HG03520 (cell line): ENCODE data around the gene KCTD7.
"Not testable (repeated sequence)": the region's sequence is repeated elsewhere in the genome, so short reads cannot be mapped to it uniquely, and the experiment has no call there.

Experiments
- ATAC-seq: cut with Tn5 transposase; IDR thresholded peaks from one replicate; pipeline ENCODE4 v1.9.1; 2021; ENCODE audit warnings: mild to moderate bottlenecking, moderate library complexity; ENCODE audit not compliant: unreplicated experiment

KCTD7 gene

DNA sequence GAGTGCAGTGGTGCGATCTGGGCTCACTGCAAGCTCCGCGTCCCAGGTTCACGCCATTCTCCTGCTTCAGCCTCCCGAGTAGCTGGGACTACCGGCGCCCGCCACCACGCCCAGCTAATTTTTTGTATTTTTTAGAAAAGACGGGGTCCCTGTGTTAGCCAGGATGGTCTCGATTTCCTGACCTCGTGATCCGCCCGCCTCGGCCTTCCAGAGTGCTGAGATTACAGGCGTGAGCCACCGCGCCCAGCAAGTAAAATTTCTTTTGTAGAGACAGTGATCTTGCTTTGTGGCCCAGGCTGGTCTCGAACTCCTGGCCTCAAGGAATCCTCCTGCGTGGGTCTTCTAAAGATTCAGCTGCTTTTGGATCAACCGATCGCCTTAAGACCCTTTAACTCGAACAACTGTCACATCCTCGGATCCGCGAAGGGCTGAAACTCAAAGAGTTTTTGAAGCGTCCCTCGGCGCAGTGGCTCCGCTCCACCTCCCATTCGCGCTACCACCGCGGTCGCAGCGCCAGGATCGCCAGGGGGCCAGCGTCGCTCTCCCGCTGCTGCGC, 25.1 kb downstream of the KCTD7 start:
- ATAC-seq = not testable (repeated sequence)

- peak; percentile 93 for ATAC-seq
These were observed 25.8 kb downstream of the KCTD7 start for GRCh38 chr7:66654275-66655112.

DNA sequence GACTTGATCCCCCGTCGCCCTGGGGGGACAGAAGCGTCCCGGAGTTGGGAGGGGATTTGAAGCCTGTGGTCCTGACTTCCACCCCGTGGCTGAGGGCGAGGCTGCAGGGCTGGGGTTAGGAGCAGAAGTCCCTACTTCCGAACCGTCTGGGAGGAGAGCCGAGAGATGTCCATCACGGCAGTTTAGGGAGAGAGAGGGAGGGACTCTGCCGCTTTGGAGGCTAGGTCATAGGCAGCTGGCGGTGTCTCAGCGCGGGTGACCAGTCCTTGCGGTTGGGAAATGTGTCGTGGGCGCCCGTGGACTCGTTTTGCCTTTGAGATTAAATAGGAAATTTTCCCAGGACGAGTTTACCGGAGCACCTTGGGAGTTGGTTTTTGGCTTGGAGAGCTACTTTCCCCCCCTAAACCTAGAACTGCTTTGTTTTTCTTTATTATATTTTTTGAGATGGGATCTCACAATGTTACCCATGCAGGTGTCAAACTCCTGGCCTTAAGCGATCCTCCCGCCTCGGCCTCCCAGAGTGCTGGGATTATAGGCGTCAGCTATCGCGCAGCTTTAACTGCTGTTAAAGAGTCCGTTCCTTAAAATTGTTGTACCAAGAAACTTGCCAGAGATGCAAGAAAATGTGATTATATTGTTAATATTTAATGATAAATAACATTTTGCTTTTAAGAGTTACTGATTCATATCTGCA, 26.6 kb downstream of the KCTD7 start:
- peak; percentile 6 for ATAC-seq

DNA sequence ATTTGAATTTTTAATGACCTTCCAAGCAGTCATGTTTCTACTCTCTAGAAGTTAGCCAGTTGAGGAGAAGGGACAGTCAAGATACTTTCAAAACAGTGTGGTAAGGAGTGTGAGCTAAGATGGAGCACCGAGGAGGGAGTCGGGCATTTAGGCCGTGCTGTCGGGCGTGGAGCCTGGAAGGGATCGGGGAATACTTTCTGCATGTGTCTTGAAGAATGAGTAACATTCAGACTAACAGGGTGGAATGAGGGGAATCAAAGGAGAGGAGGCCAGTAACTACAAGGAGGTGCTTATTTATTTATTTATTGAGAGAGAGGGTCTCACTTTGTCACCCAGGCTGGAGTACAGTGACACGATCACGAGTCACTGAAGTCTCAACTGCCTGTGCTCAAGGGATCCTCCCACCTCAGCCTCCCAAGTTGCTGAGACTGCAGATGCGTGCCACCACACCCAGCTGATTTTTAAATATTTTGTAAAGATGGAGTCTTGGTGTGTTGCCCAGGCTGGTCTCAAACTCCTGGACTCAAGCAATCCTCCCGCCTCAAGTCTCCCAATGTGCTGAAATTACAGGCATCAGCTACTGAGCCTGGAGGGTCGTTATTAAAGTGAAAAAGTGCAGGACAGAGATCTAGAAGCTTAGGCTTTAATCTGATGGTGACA, 27.3 kb downstream of the KCTD7 start:
- ATAC-seq = not testable (repeated sequence)

GRCh38 chr7:66657798-66658197, 29.1 kb downstream of the KCTD7 start:
- ATAC-seq = no peak

DNA sequence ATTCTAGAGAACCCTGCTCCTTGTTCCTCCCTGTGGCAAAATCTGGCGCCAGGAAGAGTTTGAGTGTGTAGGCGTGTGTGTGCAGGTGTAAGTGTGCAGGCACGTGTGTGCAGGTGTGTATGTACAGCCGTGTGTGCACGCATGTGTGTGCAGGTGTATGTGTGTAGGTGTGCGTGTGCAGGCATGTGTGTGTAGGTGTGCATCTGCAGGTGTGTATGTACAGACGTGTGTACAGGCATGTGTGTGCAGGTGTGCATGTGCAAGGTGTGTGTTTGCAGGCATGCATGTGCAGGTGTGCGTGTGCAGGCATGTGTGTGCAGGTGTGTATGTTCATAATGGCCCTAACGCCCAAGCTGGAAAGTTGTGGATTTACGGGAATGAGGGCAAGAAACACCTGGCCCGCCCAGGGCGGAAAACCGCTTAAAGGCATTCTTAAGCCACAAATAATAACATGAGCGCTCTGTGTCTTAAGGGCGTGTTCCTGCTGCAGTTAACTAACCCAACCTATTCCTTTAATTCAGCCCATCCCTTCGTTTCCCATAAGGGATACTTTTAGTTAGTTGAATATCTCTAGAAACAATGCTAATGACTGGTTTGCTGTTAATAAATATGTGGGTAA, 34.1 kb downstream of the KCTD7 start:
- ATAC-seq = no peak

- ATAC-seq = no peak
These were observed 36.1 kb downstream of the KCTD7 start for GRCh38 chr7:66664590-66665293.

DNA sequence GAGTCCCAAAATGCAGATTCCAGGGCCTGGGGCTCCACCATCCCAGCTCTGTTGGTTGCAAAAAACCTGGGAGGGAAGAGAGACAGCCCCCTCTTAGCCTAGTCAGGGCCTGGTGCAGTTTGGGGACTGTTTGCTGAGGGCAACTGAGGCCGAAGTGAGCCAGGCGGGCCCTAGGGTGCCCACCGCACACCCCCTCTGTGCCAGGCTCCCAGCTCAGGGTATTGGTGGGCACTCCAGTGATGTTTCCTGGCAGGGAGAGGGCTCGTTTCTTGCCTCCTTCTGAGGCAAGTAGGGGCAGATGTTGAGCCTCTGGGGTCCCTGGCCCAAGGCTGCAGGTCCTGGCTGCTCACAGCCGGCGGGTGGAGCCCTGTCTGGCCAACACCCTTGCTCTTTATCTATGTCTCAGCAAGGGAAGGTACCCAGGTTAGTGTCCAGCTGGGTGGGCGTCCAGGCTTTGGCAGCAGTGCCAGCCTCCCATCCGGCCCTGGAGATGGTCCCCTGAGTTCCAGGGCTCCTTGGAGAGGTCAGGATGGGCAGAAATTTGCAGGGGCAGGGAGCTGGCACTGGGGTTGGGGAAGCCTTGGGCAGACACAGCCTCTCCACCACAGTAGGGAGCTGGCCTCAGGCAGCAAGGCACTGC, 37.8 kb downstream of the KCTD7 start:
- no peak for ATAC-seq

DNA sequence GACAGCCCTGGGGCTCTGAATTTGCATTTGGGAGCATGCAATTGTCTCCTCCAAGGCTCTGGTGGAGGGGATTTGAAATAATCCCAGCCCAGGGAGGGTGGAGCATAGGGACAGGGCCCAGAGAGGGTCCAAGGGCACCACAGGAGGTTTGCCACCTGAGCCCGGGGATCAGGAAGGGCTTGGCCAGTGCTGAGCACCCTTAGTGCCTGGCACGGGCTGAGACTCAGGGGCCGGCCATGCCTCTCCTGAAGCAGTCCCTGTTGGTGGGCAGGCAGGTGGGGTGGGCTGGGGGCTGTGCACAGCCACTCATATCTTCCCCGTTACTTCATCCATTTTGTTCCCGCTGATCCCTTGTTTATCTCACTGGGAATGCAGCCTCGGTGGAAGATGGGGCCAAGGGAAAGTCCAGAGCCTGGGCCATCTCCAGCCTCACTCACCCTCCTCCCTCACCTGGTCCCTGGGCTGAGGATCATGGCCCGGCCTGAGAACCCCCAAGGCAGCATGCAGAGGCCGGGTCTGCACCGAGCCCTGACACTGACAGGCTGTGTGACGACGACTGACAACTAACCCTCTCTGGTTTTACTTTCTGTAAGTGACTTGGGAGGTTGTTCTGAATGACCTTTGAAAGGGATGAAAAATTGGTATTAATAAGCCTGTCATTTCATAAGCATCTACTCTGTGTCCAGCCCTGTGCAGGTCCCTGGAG, 38.5 kb downstream of the KCTD7 start:
- no peak for ATAC-seq

GRCh38 chr7:66668112-66668511, 39.4 kb downstream of the KCTD7 start:
- no peak for ATAC-seq

- no peak for ATAC-seq
These were observed 40.0 kb downstream of the KCTD7 start for GRCh38 chr7:66668677-66669076.

- no peak for ATAC-seq
These were observed 40.4 kb downstream of the KCTD7 start for GRCh38 chr7:66669088-66669487.

- no peak for ATAC-seq
These were observed 40.8 kb downstream of the KCTD7 start for GRCh38 chr7:66669496-66669895.

DNA sequence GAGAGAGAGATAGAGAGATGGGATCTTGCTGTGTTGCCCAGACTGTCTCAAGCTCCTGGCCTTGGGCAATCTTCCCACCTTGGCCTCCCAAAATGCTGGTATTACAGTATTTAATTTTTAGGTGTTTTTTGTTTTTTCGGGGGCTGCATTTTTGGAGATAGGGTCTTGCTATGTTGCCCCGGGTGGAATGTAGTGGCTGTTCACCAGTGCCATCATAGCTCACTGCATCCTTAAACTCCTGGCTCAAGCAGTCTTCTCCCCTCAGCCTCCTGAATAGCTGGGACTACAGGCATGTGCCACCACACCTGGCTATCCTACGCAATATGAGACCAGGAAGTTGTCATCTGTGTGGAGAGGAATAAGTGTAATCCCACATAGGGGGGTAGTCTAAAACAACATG, 42.4 kb downstream of the KCTD7 start:
- no peak for ATAC-seq

- not testable (repeated sequence) for ATAC-seq
These were observed 42.8 kb downstream of the KCTD7 start for GRCh38 chr7:66671486-66671885.

DNA sequence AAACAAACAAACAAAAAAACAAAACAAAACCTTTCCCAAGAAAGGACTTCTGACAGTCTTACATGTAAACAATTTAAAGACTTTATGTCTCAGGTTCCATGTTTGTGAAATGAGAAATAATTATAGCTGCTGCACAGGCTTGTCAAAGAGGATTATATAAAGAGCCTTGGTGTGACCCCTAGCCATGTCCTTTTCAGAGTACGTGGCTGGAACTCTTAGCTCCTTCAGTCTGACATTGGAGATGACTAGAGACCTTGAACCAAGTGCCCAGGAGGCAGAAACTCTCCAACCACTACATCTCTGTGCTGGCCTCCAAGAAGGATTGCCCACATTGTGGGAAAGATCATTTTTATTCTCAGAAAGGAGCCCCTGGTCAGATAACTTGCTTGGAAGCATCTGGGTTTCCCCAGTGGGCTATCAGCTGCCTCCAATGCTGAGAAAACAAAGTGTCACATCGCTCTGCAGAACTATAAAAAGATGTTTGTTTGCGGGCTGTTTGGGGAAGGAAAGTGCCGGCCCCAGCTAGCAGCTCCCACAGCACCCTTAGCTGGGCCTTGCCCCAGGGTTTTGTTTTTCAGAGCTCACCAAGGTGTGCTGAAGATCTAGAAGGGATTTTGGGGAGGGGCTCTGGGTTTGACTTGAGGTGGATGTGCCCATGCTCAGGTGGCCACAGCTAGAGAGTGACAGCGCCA, 43.9 kb downstream of the KCTD7 start:
- ATAC-seq = not testable (repeated sequence)

DNA sequence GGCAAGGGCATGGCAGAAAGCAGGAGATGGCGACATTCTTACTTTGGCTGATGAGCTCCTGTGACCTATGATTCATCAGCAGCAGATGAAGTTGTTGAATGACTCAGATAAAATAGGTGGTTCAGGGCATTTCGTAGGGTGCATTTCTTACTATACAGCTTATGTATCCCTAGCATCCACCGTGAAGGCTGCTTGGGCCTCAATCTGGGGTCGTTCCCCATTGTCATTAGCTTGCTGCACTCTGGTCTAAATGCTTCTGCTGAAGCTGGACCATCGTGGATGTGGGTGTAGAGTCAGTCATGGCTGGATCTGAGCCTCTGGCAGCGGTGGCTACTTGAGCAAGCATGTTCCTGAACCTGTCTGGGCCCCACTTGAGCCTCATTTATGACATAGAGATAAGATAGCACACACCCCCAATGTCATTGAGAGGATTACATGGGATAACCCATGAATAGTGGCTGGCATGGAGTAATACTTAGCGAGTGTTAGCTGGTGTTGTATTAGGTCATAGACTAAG, 44.5 kb downstream of the KCTD7 start:
- not testable (repeated sequence) for ATAC-seq

DNA sequence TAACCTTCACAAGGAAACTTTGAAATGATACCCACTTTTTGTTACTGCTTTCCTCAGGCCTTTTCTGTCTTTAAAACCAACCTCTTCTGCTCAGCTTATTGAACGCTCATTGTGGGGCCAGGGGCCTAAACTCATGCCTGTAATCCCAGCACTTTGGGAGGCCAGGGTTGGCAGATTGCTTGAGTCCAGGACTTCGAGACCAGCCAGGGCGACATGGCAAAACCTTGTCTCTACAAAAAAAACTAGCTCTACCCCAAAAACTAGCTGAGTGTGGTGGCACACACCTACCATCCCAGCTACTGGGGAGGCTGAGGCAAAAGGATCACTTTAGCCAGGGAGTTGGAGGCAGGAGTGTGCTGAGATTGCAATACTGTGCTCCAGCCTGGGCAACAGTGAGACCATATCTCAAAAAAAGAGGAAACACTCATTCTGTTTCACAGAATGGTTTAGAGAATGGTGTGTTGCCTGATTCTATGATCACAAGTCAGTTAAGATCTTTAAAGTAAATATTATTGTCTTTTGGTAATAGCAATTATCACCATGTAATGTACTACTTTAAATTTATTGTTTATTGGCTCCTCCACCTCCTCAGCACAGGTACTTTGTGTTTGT, 51.1 kb downstream of the KCTD7 start:
- ATAC-seq = no peak
